A549 treated with RU486 at 1 μM for 4 hours (cell line): ENCODE data around the gene ZDHHC9. TPM values are rescaled to one million over a fixed set of nuclear protein-coding genes. Genes with fewer than 3 reads are reported as not detected.

ENCODE experiments used
- total RNA-seq: library from RNA; stranded (reverse); fragments of 200-300 nt; extraction: Qiagen RNA extraction; gene quantifications from 5 replicates; pipeline ENCODE4 v1.2.3, GENCODE V29; 2022; ENCODE audit warnings: low read depth

The ZDHHC9 gene
- 36.8 to 41.8 TPM (median 39.2 TPM) in 5 replicates for total RNA-seq

DNA sequence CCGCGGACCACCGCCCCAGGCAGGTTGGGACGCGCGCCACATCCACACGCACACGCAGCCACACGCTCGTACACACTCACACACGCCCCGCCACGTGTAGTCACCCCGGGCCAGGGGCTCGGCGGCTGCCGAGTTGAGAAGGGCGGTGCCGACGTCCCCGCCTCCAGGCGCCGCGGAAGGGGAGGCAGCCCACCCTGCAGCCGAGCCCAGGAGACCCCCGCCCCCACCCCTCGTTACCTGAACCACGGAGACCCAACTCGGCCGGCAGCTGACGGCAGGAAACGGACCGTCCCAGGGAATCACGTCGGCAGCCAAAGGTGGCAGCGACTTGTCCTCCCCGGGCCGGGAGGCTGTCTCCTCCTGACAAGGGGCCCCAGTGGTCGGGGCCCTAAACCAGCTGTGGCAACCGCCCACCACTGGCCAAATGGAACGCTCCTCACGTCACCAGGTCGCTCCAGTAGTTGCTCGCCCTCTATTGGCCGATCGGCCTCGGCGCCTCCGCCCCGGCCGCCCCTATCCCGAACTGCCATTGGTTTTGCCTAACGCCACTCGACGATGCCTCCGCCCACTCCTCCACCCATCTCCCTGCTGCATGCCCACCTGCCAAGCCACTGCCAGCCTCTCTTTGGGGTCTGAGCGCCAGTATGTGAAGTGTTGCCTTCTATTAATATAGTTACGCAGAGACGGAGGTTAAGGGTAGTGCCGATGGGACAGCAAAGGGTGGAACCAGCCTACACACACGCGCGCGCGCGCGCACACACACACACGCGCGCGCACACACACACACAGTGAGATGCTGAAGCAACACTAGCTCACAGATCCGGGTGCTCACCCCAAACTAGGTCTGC lies at the start of gene ZDHHC9:
ZDHHC9 (minus strand) TSS at position 428 of the 848 bp plus-strand sequence. CDS start 1,941 bp downstream, outside the sequence.

GRCh38 chrX:129779747-129780146 lies 63.9 kb downstream of the ZDHHC9 start, which contains the start of gene SASH3:
Gene SASH3 (plus strand): TSS chrX:129779949. CDS start chrX:129780098, 149 bp downstream.

Other genes with a start within 250 kb of the ZDHHC9 start
- gene APLN, start 188.9 kb downstream of the ZDHHC9 start, total RNA-seq, result 0.73 to 1.2 TPM (median 0.89 TPM) in 5 replicates
- gene XPNPEP2, start 104.9 kb downstream of the ZDHHC9 start, total RNA-seq, result not detected in 5 replicates
- not detected in 5 replicates for gene SASH3, start 63.9 kb downstream of the ZDHHC9 start, total RNA-seq
- gene UTP14A, start 62.3 kb upstream of the ZDHHC9 start, total RNA-seq, result 44.3 to 60.0 TPM (median 47.2 TPM) in 5 replicates
- gene BCORL1, start 138.7 kb upstream of the ZDHHC9 start, total RNA-seq, result 4.8 to 10.5 TPM (median 9.3 TPM) in 5 replicates